ENCODE data around the gene BCL6.

DNA sequence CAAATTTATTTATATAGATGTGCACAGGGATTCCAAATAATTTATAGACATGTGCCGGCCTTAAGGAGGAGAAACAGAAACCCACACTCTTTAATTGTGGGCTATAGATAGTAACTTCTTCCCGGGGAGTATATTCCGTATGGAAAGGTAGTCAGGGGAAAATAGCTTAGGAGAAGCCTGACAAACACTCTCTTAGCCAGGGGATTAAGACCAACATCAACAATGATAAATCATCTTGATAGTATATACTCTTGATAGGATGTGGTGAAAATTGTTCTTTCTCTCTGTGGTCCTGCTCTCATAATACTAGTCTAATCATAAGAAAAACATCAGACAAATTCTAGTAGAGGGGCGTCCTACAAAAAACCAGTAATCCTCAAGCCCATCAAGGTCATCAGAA lies 8.2 kb upstream of the BCL6 start:
- TF ChIP-seq POLR2AphosphoS5 (IDR thresholded peaks at IDR 0.05; ENCODE audit: low read depth, low read length): no peak
- no peak for TF ChIP-seq TAF1 (IDR thresholded peaks at IDR 0.05; ENCODE audit: borderline replicate concordance, low read depth, low read length)

All from GM12892 (cell line).